MM.1S (cell line): Measurements from ENCODE around the gene FAF1.

Source experiments
- DNase-seq: peaks from one replicate; pipeline ENCODE4 v3.0.0-alpha.2; 2015
- H2AFZ ChIP-seq: fragments of 300-600 bp; sonication (generic); 2 replicates; pipeline ENCODE4 v1.6.0; 2016; ENCODE audit warnings: antibody characterized with exemption, low read length
- H3F3A ChIP-seq: fragments of 300-600 bp; sonication (generic); 2 replicates; pipeline ENCODE4 v1.6.1; 2016; ENCODE audit warnings: mild to moderate bottlenecking, antibody characterized with exemption, low read length, moderate library complexity, mixed read lengths; ENCODE audit not compliant: insufficient read depth
- H3K27ac ChIP-seq: fragments of 300-600 bp; sonication (generic); 2 replicates; pipeline ENCODE4 v1.5.1; 2016; ENCODE audit warnings: mild to moderate bottlenecking, low read length
- H3K27me3 ChIP-seq: fragments of 300-600 bp; sonication (generic); replicated peaks from 2 replicates; pipeline ENCODE4 v1.6.0; 2016; ENCODE audit warnings: low read length; ENCODE audit not compliant: insufficient read depth
- H3K36me3 ChIP-seq: fragments of 300-600 bp; sonication (generic); replicated peaks from 2 replicates; pipeline ENCODE4 v1.6.1; 2016; ENCODE audit warnings: mild to moderate bottlenecking, low read length, mixed read lengths; ENCODE audit not compliant: insufficient read depth
- H3K4me1 ChIP-seq: fragments of 300-600 bp; sonication (generic); 2 replicates; pipeline ENCODE4 v1.6.1; 2016; ENCODE audit warnings: low read length, mixed read lengths
- H3K4me2 ChIP-seq: fragments of 300-600 bp; sonication (generic); 2 replicates; pipeline ENCODE4 v1.6.0; 2016; ENCODE audit warnings: low read depth, low read length
- H3K4me3 ChIP-seq: fragments of 300-600 bp; sonication (generic); 2 replicates; pipeline ENCODE4 v1.5.1; 2016; ENCODE audit warnings: low read length, mixed read lengths
- H3K79me2 ChIP-seq: fragments of 300-600 bp; sonication (generic); 2 replicates; pipeline ENCODE4 v1.6.1; 2016; ENCODE audit warnings: mixed run types, low read length, mixed read lengths
- H3K9ac ChIP-seq: fragments of 300-600 bp; sonication (generic); 2 replicates; pipeline ENCODE4 v1.6.1; 2016; ENCODE audit warnings: low read length, mixed read lengths
- H3K9me2 ChIP-seq: fragments of 300-600 bp; sonication (generic); replicated peaks from 2 replicates; pipeline ENCODE4 v1.6.1; 2016; ENCODE audit warnings: mild to moderate bottlenecking, low read length, mixed read lengths; ENCODE audit not compliant: insufficient read depth
- H3K9me3 ChIP-seq: fragments of 300-600 bp; sonication (generic); replicated peaks from 2 replicates; pipeline ENCODE4 v1.6.1; 2016; ENCODE audit warnings: mild to moderate bottlenecking, low read length, mixed read lengths; ENCODE audit not compliant: insufficient read depth
- H4K20me1 ChIP-seq: fragments of 300-600 bp; sonication (generic); 2 replicates; pipeline ENCODE4 v1.6.1; 2016; ENCODE audit warnings: mild to moderate bottlenecking, low read length, moderate library complexity, mixed read lengths; ENCODE audit not compliant: insufficient read depth
- CTCF ChIP-seq: fragments of 300-600 bp; sonication (generic); IDR thresholded peaks from 2 replicates; pipeline ENCODE4 v1.5.1; 2016; ENCODE audit warnings: antibody characterized with exemption, low read length, mixed read lengths
- EZH2 ChIP-seq: fragments of 300-600 bp; sonication (generic); optimal IDR thresholded peaks from 2 replicates; pipeline ENCODE3; 2017; ENCODE audit warnings: low read depth, mild to moderate bottlenecking, antibody characterized with exemption, low read length, mixed read lengths
- EZH2phosphoT487 ChIP-seq: fragments of 300-600 bp; sonication (generic); IDR thresholded peaks from 2 replicates; pipeline ENCODE4 v1.6.1; 2018; ENCODE audit warnings: antibody characterized with exemption, low read length

FAF1 gene

DNA sequence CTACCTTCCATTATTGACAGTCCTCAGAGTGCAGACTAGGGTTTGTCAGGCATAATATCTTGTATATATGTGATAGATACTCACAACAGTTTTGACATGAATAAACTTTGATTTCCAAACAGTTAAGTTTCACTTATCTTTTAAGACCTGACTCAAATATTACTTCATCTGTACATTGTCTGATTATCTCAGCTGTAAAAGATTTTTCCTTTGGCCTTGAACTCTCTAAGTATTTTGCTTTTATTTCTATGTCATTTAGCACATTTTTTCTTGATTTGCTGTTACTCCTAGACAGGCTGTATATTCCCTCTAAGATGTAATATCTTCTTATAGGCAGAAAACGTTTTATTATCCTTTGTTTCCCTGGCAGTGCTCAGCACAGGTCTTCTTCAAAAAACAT lies 471.2 kb downstream of the FAF1 start:
- Histone ChIP-seq H3K79me2 (no peaks in the 10 kb centered on the region), H3K9ac (no peak overlapping the region), H3K27me3 (no peaks in the 10 kb centered on the region), H3K4me1 (peaks cover 7% of the 10 kb centered on the region; the same call in 1 of the 2 replicates), H3F3A (peaks cover 10% of the 10 kb centered on the region; the same call in 1 of the 2 replicates), H3K9me3 (no peaks in the 10 kb centered on the region), H3K4me2 (no peak overlapping the region), H3K36me3 (no peaks in the 10 kb centered on the region), H2AFZ (no peak overlapping the region), H3K9me2 (no peaks in the 10 kb centered on the region), H3K27ac (no peak overlapping the region), H3K4me3 (no peak overlapping the region), H4K20me1 (no peaks in the 10 kb centered on the region)
- no peak for TF ChIP-seq CTCF
- TF ChIP-seq EZH2 = no peak
- TF ChIP-seq EZH2phosphoT487 = no peak
- DNase-seq = no peak

- Histone ChIP-seq H3K4me2 (no peak overlapping the region), H3K4me3 (no peak overlapping the region), H3K79me2 (no peaks in the 10 kb centered on the region), H3K36me3 (no peaks in the 10 kb centered on the region), H3K9me2 (no peaks in the 10 kb centered on the region), H3K4me1 (peaks cover 7% of the 10 kb centered on the region; the same call in 1 of the 2 replicates), H2AFZ (no peak overlapping the region), H3K27me3 (no peaks in the 10 kb centered on the region), H3K9me3 (no peaks in the 10 kb centered on the region), H3K27ac (no peak overlapping the region), H3F3A (peaks cover 10% of the 10 kb centered on the region; the same call in 1 of the 2 replicates), H3K9ac (no peak overlapping the region), H4K20me1 (no peaks in the 10 kb centered on the region)
- TF ChIP-seq EZH2 (no peak), EZH2phosphoT487 (no peak), CTCF (no peak)
- DNase-seq = no peak
Observed at GRCh38 chr1:50488356-50488755, 471.7 kb downstream of the FAF1 start.

DNA sequence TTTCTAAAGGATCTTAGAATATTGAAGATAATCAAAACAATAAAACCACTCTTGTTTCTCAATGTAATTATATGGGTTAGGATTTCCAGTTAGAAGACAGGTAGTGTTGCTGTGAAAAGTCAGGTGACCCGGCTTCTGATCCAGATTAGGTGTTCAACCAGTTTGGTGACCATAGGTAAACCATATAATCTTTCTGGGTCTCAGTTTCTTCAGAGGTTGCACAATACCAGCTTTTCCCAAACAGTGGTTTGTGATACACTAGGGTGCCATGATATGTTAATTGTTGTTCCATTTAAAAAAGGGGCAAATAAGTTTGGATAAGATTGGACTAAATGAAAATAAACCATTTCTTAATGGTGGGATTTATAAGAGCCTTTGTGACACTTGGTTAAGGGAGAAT lies 472.3 kb downstream of the FAF1 start:
- H3K36me3 ChIP-seq = no peaks in the 10 kb centered on the region
- DNase-seq = no peak

More for the DNA sequence above, 472.3 kb downstream of the FAF1 start:
- no peaks in the 10 kb centered on the region for H3K27me3 ChIP-seq
- TF ChIP-seq EZH2 (no peak), CTCF (no peak), EZH2phosphoT487 (no peak)
- peaks cover 10% of the 10 kb centered on the region; the same call in 1 of the 2 replicates for H3F3A ChIP-seq
- H3K4me1 ChIP-seq = peaks cover 7% of the 10 kb centered on the region; the same call in 1 of the 2 replicates
- no peak overlapping the region for H2AFZ ChIP-seq
- H3K4me3 ChIP-seq = no peak overlapping the region
- H3K9ac ChIP-seq = no peak overlapping the region
- no peaks in the 10 kb centered on the region for H3K9me2 ChIP-seq
- no peaks in the 10 kb centered on the region for H4K20me1 ChIP-seq
- no peaks in the 10 kb centered on the region for H3K79me2 ChIP-seq
- H3K4me2 ChIP-seq = no peak overlapping the region
- H3K9me3 ChIP-seq = no peaks in the 10 kb centered on the region
- no peak overlapping the region for H3K27ac ChIP-seq
